ENCODE measurements around the gene MGAM2. TPM values are rescaled to one million over a fixed set of nuclear protein-coding genes. Genes with fewer than 3 reads are reported as not detected.

MGAM2 gene
- total and polyA plus RNA-seq, 10 of the 15 experiments (the other 5 are each of a cell fraction or from before 2014, with no cell fraction given) = 0.01 to 0.16 (median 0.03) TPM; not detected in 6

GRCh38 chr7:142131439-142132185 lies 20.1 kb downstream of the MGAM2 start:
- intact Hi-C loops (cut with micrococcal nuclease; ENCODE audit: unreplicated experiment) (no loop called here), in situ Hi-C loops (cut with MboI) (no loop called here)
- ATAC-seq (no peak), FAIRE-seq (no peak), DNase-seq (ENCODE audit: low read depth, low spot score) (no peak)
- no peaks in the 10 kb centered on the region for H3K9me3 ChIP-seq (replicated peaks; ENCODE audit: control insufficient read depth, insufficient read depth, low read length)
- no peak overlapping the region for H2AFZ ChIP-seq (ENCODE audit: control insufficient read depth, low read depth, low read length)
- H3K4me1 ChIP-seq (ENCODE audit: control insufficient read depth, insufficient read depth, low read length) = no peaks in the 10 kb centered on the region
- SMC1A ChIA-PET (ENCODE audit: uncharacterized antibody, unreplicated experiment) = no interaction called here
- CTCF ChIA-PET = no interaction called here
- H3K4me2 ChIP-seq (ENCODE audit: control insufficient read depth, insufficient read depth) = no peak overlapping the region
- no peaks in the 10 kb centered on the region for H3K36me3 ChIP-seq (ENCODE audit: control insufficient read depth in 2 of 2, insufficient read depth in 2 of 2, low read length in 1 of 2)
- H4K20me1 ChIP-seq (ENCODE audit: control insufficient read depth, insufficient read depth) = no peaks in the 10 kb centered on the region
- H3K27ac ChIP-seq (ENCODE audit: control insufficient read depth, insufficient read depth) = no peak overlapping the region
- WGBS (ENCODE audit: insufficient coverage, insufficient replicate concordance, low lambda C conversion rate, missing lambda C conversion rate) = 68% methylated on average over 4 of the region's 4 CpGs
- no peak for TF ChIP-seq SIN3A (IDR thresholded peaks at IDR 0.05; ENCODE audit: low read depth, low read length)
- no peak for TF ChIP-seq NFIC (IDR thresholded peaks at IDR 0.05; ENCODE audit: low read depth, low read length)
- no peak for TF ChIP-seq TAF1 (IDR thresholded peaks at IDR 0.05; ENCODE audit: borderline replicate concordance, low read depth, low read length)
- TF ChIP-seq, protein P1, sequence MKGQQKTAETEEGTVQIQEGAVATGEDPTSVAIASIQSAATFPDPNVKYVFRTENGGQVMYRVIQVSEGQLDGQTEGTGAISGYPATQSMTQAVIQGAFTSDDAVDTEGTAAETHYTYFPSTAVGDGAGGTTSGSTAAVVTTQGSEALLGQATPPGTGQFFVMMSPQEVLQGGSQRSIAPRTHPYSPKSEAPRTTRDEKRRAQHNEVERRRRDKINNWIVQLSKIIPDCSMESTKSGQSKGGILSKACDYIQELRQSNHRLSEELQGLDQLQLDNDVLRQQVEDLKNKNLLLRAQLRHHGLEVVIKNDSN (IDR thresholded peaks at IDR 0.05; ENCODE audit: borderline replicate concordance, extremely low read length, insufficient read depth, low read depth, low read length) = no peak
- H3K27me3 ChIP-seq (replicated peaks in 1 of 2; ENCODE audit: control insufficient read depth in 2 of 2, insufficient read depth in 2 of 2, low read length in 1 of 2) = no peaks in the 10 kb centered on the region
- H3K9ac ChIP-seq (ENCODE audit: control insufficient read depth, insufficient read depth, low read length) = no peak overlapping the region
- no TSS peak for BruUV-seq (replicated peaks)
- RAD21 ChIA-PET (ENCODE audit: unreplicated experiment) = no interaction called here
- H3K4me3 ChIP-seq = no peak overlapping the region
- POLR2A ChIA-PET = no interaction called here
- H3K79me2 ChIP-seq (ENCODE audit: control insufficient read depth, insufficient read depth, low read length) = no peaks in the 10 kb centered on the region

DNA sequence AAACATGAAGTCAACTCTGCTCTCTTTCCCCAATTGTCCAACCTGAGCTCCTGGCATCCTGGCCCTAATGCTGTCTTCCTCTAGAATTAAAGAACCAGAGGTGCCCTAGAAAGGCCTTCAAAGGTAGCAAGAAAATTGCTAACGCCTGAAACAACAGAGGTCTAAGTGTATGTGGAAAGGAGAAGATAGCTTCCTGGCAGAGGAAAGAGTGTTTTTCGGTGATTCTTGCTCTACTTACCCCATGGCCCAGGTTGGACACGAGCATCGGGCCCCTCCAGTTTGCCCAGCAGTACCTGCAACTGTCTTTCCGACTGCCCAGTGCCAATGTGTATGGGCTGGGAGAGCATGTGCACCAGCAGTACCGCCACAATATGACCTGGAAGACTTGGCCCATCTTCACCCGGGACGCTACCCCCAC lies 22.2 kb downstream of the MGAM2 start:
- no peak overlapping the region for H3K4me3 ChIP-seq
- H3K27ac ChIP-seq (ENCODE audit: control insufficient read depth, insufficient read depth) = no peak overlapping the region
- DNase-seq (ENCODE audit: low read depth, low spot score) (no peak), ATAC-seq (no peak), FAIRE-seq (no peak)
- H3K27me3 ChIP-seq (replicated peaks in 1 of 2; ENCODE audit: control insufficient read depth in 2 of 2, insufficient read depth in 2 of 2, low read length in 1 of 2) = no peaks in the 10 kb centered on the region
- ChIA-PET CTCF (no interaction called here), POLR2A (no interaction called here), RAD21 (ENCODE audit: unreplicated experiment) (no interaction called here), SMC1A (ENCODE audit: uncharacterized antibody, unreplicated experiment) (no interaction called here)
- TF ChIP-seq ZNF217 (IDR thresholded peaks at IDR 0.05) (no peak), HDGF (IDR thresholded peaks at IDR 0.05) (no peak), JUNB (IDR thresholded peaks at IDR 0.05) (no peak), E2F4 (IDR thresholded peaks at IDR 0.05; ENCODE audit: low read depth, low read length) (no peak), NR2C2 (IDR thresholded peaks at IDR 0.05; ENCODE audit: borderline replicate concordance, control insufficient read depth, insufficient read length, low read depth) (no peak), MYC (IDR thresholded peaks at IDR 0.05; ENCODE audit: insufficient read depth, insufficient read length, insufficient replicate concordance, low read length, severe bottlenecking) (no peak), STAT3 (IDR thresholded peaks at IDR 0.05; ENCODE audit: low read depth, low read length) (no peak), SUPT20H (IDR thresholded peaks at IDR 0.05; ENCODE audit: borderline replicate concordance, control insufficient read depth, low read depth, low read length) (no peak), TCF3 (IDR thresholded peaks at IDR 0.05; ENCODE audit: borderline replicate concordance, insufficient read depth, low read depth, low read length) (no peak), DPF2 (IDR thresholded peaks at IDR 0.05) (no peak), CREB1 (IDR thresholded peaks at IDR 0.05; ENCODE audit: low read depth) (no peak)
- intact Hi-C loops (cut with micrococcal nuclease; ENCODE audit: unreplicated experiment) (no loop called here), in situ Hi-C loops (cut with MboI) (no loop called here)
- no peaks in the 10 kb centered on the region for H3K79me2 ChIP-seq (ENCODE audit: control insufficient read depth, insufficient read depth, low read length)
- no TSS peak for BruUV-seq (replicated peaks)
- H2AFZ ChIP-seq (ENCODE audit: control insufficient read depth, low read depth, low read length) = no peak overlapping the region
- H4K20me1 ChIP-seq (ENCODE audit: control insufficient read depth, insufficient read depth) = no peaks in the 10 kb centered on the region
- WGBS (ENCODE audit: insufficient coverage, insufficient replicate concordance, low lambda C conversion rate, missing lambda C conversion rate) = 63% methylated on average over 8 of the region's 8 CpGs
- H3K36me3 ChIP-seq (ENCODE audit: control insufficient read depth in 2 of 2, insufficient read depth in 2 of 2, low read length in 1 of 2) = no peaks in the 10 kb centered on the region
- H3K4me2 ChIP-seq (ENCODE audit: control insufficient read depth, insufficient read depth) = no peak overlapping the region
- H3K9ac ChIP-seq (ENCODE audit: control insufficient read depth, insufficient read depth, low read length) = no peak overlapping the region
- no peaks in the 10 kb centered on the region for H3K9me3 ChIP-seq (replicated peaks; ENCODE audit: control insufficient read depth, insufficient read depth, low read length)
- H3K4me1 ChIP-seq (ENCODE audit: control insufficient read depth, insufficient read depth, low read length) = no peaks in the 10 kb centered on the region
